ENCODE data around the gene COPZ2. TPM values are rescaled to one million over a fixed set of nuclear protein-coding genes. Genes with fewer than 3 reads are reported as not detected.

The COPZ2 gene
- total and polyA plus RNA-seq, 3 donors from 2014 or later, result 13.2 to 47.6 (median 14.7) TPM

DNA sequence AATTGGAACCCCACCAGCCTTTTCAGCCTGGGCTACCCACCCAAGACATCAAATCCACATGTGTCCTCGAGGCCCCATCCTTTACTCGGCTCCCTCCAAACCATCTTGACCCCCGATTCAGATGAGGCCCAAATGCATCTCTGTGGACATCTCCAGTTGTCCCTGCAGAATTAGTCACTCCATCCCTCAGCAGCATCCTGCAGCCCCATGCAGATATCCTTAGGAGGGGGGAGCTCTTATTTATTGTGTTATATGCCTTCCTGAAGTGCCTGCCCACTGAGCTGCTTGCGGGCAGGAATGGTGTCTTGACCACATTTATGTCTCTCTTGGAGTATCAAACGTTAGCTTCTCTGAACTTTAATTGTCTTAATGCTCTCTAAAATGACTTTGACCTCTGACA is 51.1 kb downstream of the COPZ2 start:
- WGBS, 2 donors, result 80 to 84% methylated on average over 5 of the region's 5 CpGs
- H3K27ac ChIP-seq, result no peak overlapping the region
- intact Hi-C loops (cut with DNase I; ENCODE audit: low total_unique reads), result no loop called here

GRCh38 chr17:47983492-47984223 is 53.9 kb downstream of the COPZ2 start:
- Histone ChIP-seq H3K36me3 (ENCODE audit: low read depth, missing control alignments) (no peaks in the 10 kb centered on the region), H3K27me3 (no peaks in the 10 kb centered on the region), H3K27ac (no peak overlapping the region), H3K4me1 (no peaks in the 10 kb centered on the region), H3K9me3 (no peaks in the 10 kb centered on the region), H3K4me3 (no peak overlapping the region)
- 63 to 65% methylated on average over 11 of the region's 11 CpGs for WGBS, 2 donors
- intact Hi-C loops (cut with DNase I; ENCODE audit: low total_unique reads), result no loop called here
- TF ChIP-seq CTCF (IDR thresholded peaks at IDR 0.05) (no peak), POLR2A (IDR thresholded peaks at IDR 0.05) (no peak)
- DNase-seq, result no peak

More for the DNA sequence above, 51.1 kb downstream of the COPZ2 start:
- no peaks in the 10 kb centered on the region for H3K27me3 ChIP-seq
- no peaks in the 10 kb centered on the region for H3K9me3 ChIP-seq
- no peak for DNase-seq
- H3K4me1 ChIP-seq, result no peaks in the 10 kb centered on the region
- no peak overlapping the region for H3K4me3 ChIP-seq
- H3K36me3 ChIP-seq (ENCODE audit: low read depth, missing control alignments), result no peaks in the 10 kb centered on the region
- no peak for TF ChIP-seq POLR2A (IDR thresholded peaks at IDR 0.05)
- no peak for TF ChIP-seq CTCF (IDR thresholded peaks at IDR 0.05)

DNA sequence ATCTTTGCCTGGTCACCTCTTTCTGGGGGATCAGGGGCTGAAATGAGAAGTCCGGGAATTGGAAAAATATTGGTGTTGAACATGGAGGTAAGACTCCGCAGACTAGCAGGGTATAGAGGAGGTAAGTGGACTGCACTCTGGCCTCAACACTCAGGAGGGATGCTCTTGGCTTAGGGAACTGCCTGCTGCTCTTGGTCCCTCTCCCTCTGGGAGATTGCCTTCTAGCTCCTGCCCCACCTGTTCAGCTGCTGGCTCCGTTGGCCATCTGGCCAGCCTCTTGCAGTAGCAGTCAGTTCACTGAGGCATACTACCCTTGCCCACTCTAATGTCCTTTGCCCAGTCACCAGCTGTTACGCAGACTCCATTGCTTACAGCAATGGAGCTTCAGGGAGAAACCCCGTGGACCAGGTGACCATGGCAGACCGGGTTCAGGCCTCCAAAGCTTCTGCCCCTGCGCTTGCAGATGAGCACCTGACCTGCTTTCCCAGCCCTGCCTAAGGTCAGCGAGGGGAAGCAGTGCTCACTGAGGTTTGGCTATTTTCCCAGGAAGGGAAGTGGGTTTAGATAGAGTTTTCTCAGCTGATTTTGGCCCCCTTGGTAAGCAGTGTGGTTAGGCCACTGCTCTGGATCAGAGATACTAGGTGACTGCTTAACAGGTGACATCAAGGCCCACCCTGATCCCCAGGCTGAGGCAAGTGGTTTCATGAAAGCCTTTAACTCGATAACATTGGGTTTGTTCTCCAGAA is 54.8 kb downstream of the COPZ2 start:
- no peak for TF ChIP-seq POLR2A (IDR thresholded peaks at IDR 0.05)
- TF ChIP-seq CTCF (IDR thresholded peaks at IDR 0.05), result no peak
- no peak overlapping the region for H3K4me3 ChIP-seq
- no peaks in the 10 kb centered on the region for H3K36me3 ChIP-seq (ENCODE audit: low read depth, missing control alignments)
- H3K4me1 ChIP-seq, result no peaks in the 10 kb centered on the region
- H3K9me3 ChIP-seq, result no peaks in the 10 kb centered on the region
- no peaks in the 10 kb centered on the region for H3K27me3 ChIP-seq
- 85 to 91% methylated on average over 8 to 9 of the region's 9 CpGs for WGBS, 2 donors
- no peak for DNase-seq
- H3K27ac ChIP-seq, result no peak overlapping the region
- intact Hi-C loops (cut with DNase I; ENCODE audit: low total_unique reads), result no loop called here

DNA sequence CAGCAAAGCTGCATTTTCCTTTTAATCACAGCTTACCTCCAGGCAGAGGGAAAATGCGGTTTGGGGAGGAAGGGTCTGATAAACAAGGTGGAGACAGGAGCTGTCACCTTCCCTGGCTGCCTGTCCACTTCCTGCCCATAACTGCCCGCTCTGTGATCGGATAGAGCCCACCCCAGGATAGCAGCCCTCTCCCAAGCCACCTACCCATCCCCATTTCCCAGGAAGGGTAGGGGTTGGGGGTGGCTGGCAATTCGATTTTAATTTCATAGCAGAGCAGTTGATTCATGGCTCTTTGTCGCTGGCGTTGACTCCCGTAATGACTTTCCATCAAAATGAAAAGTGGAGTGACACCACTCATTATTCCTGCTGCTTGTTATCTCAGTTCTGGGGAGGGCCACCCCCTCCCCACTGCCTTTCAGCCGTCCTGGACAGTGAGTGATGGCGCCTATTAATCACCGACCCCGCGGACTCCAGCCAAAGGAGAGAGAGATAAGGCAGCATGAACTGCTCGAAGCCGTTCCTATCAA is 55.4 kb downstream of the COPZ2 start:
- TF ChIP-seq CTCF (IDR thresholded peaks at IDR 0.05) (no peak), POLR2A (IDR thresholded peaks at IDR 0.05) (no peak)
- no peak overlapping the region for H3K27ac ChIP-seq
- no peaks in the 10 kb centered on the region for H3K27me3 ChIP-seq
- H3K4me1 ChIP-seq, result no peaks in the 10 kb centered on the region
- no peaks in the 10 kb centered on the region for H3K36me3 ChIP-seq (ENCODE audit: low read depth, missing control alignments)
- H3K4me3 ChIP-seq, result no peak overlapping the region
- intact Hi-C loops (cut with DNase I; ENCODE audit: low total_unique reads), result no loop called here
- no peak for DNase-seq
- no peaks in the 10 kb centered on the region for H3K9me3 ChIP-seq
- 74 to 78% methylated on average over 14 of the region's 14 CpGs for WGBS, 2 donors

Measured in testis (tissue), 3 donors.